Tibial nerve (tissue), 4 donors: ENCODE results near the gene ZDHHC7. TPM values are rescaled to one million over a fixed set of nuclear protein-coding genes. Genes with fewer than 3 reads are reported as not detected.

Source experiments
- DNase-seq, 2 donors: peaks; one replicate each; pipeline ENCODE4 v3.0.0-alpha.2; 2019; ENCODE audit warnings: low spot score in 2 of 2
- H3K27ac ChIP-seq, 4 donors: fragments of 200-600 bp; sonication (generic) in 3 of 4; one replicate each; pipeline ENCODE4 v1.5.1; 2017 to 2019; ENCODE audit warnings: mild to moderate bottlenecking in 1 of 4
- H3K27me3 ChIP-seq, 2 donors: fragments of 200-600 bp; sonication (generic) in 1 of 2; one replicate each; pipeline versions ENCODE4 v1.5.1 to v1.6.0; 2017 to 2019
- H3K36me3 ChIP-seq, 3 donors: fragments of 200-600 bp; sonication (generic); one replicate each; pipeline ENCODE4 v1.5.1; 2018 to 2019
- H3K4me1 ChIP-seq, 4 donors: fragments of 200-600 bp; sonication (generic) in 3 of 4; one replicate each; pipeline ENCODE4 v1.5.1; 2017 to 2019
- H3K4me3 ChIP-seq, 4 donors: fragments of 200-600 bp; sonication (generic) in 3 of 4; one replicate each; pipeline ENCODE4 v1.5.1; 2017 to 2019; ENCODE audit warnings: mild to moderate bottlenecking in 1 of 4, moderate library complexity in 1 of 4
- H3K9me3 ChIP-seq, 4 donors: fragments of 200-600 bp; sonication (generic) in 3 of 4; one replicate each; pipeline ENCODE4 v1.5.1; 2017 to 2019
- EP300 ChIP-seq, 2 donors: sonication (generic); formaldehyde crosslinking; IDR thresholded peaks; one replicate each; pipeline ENCODE4 v1.6.1; 2017; ENCODE audit warnings: antibody characterized with exemption in 2 of 2, mild to moderate bottlenecking in 1 of 2
- POLR2A ChIP-seq, 2 donors: fragments of 450-650 bp; IDR thresholded peaks; one replicate each; pipeline ENCODE4 v1.6.1; 2017; ENCODE audit warnings: antibody characterized with exemption in 2 of 2, mild to moderate bottlenecking in 2 of 2, moderate library complexity in 2 of 2
- WGBS, 2 donors: methylation state at CpG; one replicate each; pipeline ENCODE4 v1.1.5; 2018; 5-methylcytosine and 5-hydroxymethylcytosine counted together
- total RNA-seq, 4 donors: library from RNA; depleted of rRNA; stranded (reverse); fragments of >200 nt; gene quantifications; one replicate each; pipeline ENCODE4 v1.1.0, GENCODE V29; 2016
- TF ChIP-seq, protein P1 (sequence below), 5 experiments: fragments of 200-600 bp in 3 of 5; fragments of 450-650 bp in 2 of 5; sonication (generic) in 3 of 5; IDR thresholded peaks; one replicate each; pipeline ENCODE4 v1.5.1; 2016 to 2019; ENCODE audit warnings: antibody characterized with exemption in 5 of 5, mild to moderate bottlenecking in 3 of 5, moderate library complexity in 2 of 5

Gene ZDHHC7
- total RNA-seq, 4 donors from 2014 or later, result 58.1 to 75.6 (median 62.6) TPM

DNA sequence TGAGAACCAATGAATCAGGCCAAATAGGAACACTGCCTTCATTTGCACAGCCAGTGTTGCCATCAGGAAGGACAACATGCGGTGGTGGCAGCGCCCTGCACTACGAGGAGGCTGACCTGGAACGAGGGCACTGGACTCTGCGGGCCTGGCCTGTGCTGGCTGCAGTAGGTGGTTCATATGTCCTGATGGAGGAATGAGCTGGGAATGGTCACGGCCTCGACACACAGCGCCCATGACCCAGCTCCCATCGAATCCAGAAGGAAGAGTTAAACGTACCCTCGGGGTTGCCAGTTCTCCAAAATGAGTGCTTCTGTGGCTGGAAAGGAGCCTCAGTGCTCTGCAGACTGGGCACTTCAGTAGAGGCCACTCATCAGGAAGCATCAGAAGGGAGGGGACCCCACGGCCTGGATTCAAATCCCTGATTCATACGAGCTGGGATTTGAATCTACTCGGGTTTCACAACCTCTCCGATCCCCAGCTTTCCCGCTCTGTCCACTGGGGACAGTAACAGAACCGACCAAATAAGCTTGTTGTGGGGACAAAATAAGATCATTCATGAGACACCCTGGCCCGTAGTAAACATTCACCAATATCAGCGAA, 85.5 kb downstream of the ZDHHC7 start:
- WGBS, 2 donors, result 83 to 87% methylated on average over 19 of the region's 19 CpGs
- TF ChIP-seq EP300 (IDR thresholded peaks at IDR 0.05) (no peak), POLR2A (IDR thresholded peaks at IDR 0.05) (no peak)
- TF ChIP-seq, protein P1, sequence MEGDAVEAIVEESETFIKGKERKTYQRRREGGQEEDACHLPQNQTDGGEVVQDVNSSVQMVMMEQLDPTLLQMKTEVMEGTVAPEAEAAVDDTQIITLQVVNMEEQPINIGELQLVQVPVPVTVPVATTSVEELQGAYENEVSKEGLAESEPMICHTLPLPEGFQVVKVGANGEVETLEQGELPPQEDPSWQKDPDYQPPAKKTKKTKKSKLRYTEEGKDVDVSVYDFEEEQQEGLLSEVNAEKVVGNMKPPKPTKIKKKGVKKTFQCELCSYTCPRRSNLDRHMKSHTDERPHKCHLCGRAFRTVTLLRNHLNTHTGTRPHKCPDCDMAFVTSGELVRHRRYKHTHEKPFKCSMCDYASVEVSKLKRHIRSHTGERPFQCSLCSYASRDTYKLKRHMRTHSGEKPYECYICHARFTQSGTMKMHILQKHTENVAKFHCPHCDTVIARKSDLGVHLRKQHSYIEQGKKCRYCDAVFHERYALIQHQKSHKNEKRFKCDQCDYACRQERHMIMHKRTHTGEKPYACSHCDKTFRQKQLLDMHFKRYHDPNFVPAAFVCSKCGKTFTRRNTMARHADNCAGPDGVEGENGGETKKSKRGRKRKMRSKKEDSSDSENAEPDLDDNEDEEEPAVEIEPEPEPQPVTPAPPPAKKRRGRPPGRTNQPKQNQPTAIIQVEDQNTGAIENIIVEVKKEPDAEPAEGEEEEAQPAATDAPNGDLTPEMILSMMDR (IDR thresholded peaks at IDR 0.05), result no peak
- peak overlapping the region in 1 of 4 donors; percentile 18 for H3K27ac ChIP-seq
- no peaks in the 10 kb centered on the region for H3K27me3 ChIP-seq
- H3K4me1 ChIP-seq, result peaks cover 0 to 70% (median 23%) of the 10 kb centered on the region in 4 donors
- peaks cover 0 to under 1% (median 0%) of the 10 kb centered on the region in 4 donors for H3K9me3 ChIP-seq
- no peaks in the 10 kb centered on the region for H3K36me3 ChIP-seq
- DNase-seq, result no peak
- no peak overlapping the region for H3K4me3 ChIP-seq

DNA sequence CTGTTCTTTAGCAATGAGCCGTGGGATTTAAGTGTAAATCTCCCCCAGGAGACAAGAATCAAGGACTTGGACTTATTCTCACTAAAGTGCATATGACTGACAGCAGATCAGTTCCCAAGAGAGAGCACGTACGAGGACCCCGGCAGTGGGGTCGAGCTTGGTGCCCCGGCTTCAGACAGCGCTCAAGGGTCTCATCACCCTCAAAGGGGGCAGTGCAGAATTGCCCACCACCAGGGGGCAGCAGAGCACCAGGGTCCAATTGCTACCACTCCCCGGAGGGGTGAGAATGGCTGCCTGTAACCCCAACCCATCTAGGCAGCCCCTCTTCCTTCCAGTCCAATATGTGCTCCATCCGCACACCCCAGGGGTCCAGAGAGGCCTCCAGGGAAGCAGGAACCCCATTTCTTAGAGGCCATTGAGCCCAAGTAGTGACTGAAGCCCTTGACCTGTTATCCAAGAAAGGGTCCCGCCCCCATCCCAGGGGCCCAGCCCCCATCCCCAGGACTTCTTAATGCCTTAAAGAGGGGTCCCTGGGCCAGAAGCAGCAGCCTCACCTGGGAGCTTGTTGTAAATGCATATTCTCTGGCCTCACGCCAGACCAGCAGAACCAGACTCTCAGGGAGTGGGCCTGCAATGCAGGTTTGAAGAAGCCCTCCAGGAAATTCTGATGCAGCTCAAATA, 86.1 kb downstream of the ZDHHC7 start:
- Histone ChIP-seq H3K4me3 (no peak overlapping the region), H3K27ac (peak overlapping the region in 2 of 4 donors; percentile 38 to 46), H3K9me3 (no peaks in the 10 kb centered on the region), H3K4me1 (peaks cover 0 to 70% (median 22%) of the 10 kb centered on the region in 4 donors), H3K36me3 (no peaks in the 10 kb centered on the region), H3K27me3 (no peaks in the 10 kb centered on the region)
- 61 to 77% methylated on average over 10 to 11 of the region's 11 CpGs for WGBS, 2 donors
- peak in 1 of 2 donors; percentile 66 for DNase-seq
- TF ChIP-seq, protein P1 (IDR thresholded peaks at IDR 0.05), result peak; percentile 65 to 84 (median 77)
- TF ChIP-seq POLR2A (IDR thresholded peaks at IDR 0.05) (no peak), EP300 (IDR thresholded peaks at IDR 0.05) (no peak)

DNA sequence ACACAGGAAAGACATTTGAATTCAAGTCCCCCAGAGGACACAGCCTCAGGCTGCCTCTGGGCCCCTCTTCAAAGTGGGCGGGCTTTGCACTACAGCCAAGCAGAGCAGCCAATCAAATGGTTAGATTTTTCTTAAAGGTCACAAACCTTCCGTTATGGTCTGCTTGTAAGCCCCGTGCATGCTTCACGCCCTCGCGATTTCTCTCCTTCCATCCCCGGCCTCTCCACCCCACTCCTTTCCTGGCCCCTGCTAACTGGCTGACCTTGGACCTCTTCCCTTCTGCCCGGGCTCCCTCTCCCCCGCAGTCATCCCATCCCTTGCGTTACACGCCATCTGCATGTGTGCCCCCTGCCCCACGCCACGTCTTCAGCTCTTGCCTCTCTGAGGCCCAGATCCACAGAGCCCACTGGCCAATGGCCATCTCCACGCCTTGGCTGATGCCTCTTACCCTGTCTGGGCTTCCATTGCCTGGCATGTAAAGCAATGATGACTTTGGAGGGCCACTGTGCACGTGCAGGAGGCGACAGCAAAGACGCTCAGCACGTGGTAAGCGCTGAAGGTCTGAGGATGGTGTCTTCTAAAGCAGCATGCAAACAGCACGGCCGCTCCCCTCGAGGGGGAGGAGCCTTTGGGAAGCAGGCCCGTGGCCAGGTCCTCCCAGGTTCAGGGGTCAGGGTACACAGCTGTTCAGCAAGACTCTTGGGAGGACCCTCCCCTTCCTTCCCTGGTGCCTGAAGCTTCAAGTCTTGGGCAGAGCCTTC, 86.8 kb downstream of the ZDHHC7 start:
- H3K9me3 ChIP-seq, result no peaks in the 10 kb centered on the region
- no peaks in the 10 kb centered on the region for H3K27me3 ChIP-seq
- H3K27ac ChIP-seq, result peak overlapping the region in 2 of 4 donors; percentile 38 to 46
- no peaks in the 10 kb centered on the region for H3K36me3 ChIP-seq
- WGBS, 2 donors, result 51 to 58% methylated on average over 21 to 22 of the region's 23 CpGs
- TF ChIP-seq EP300 (IDR thresholded peaks at IDR 0.05) (peak in 1 of 2 donors; percentile 70), POLR2A (IDR thresholded peaks at IDR 0.05) (no peak)
- TF ChIP-seq, protein P1 (IDR thresholded peaks at IDR 0.05), result no peak
- no peak overlapping the region for H3K4me3 ChIP-seq
- peaks cover 0 to 69% (median 16%) of the 10 kb centered on the region in 4 donors for H3K4me1 ChIP-seq
- DNase-seq, result peak; percentile 71 to 74

Other genes starting within 250 kb of the ZDHHC7 start
- 100 to 1,000 TPM; 136 to 232 (median 207) TPM for gene CRISPLD2, start 191.6 kb downstream of the ZDHHC7 start, total RNA-seq
- gene KIAA0513, start 16.3 kb upstream of the ZDHHC7 start, total RNA-seq, result 10 to 100 TPM in 1 of 4 donors, 1 to 10 TPM in 3; 6.9 to 13.8 (median 8.1) TPM
- gene CIBAR2, start 100.9 kb upstream of the ZDHHC7 start, total RNA-seq, result not detected